Prostate gland (tissue), 2 donors: Measurements from ENCODE around the gene CAMK2N1.

Experiments used
- CTCF ChIP-seq, 4 experiments: fragments of 200-600 bp in 2 of 4; fragments of 450-650 bp in 2 of 4; sonication (generic) in 2 of 4; IDR thresholded peaks; 1 replicate in 3 of 4; 2 replicates in 1 of 4; pipeline ENCODE4 v1.5.1; 2016 to 2019; ENCODE audit warnings: antibody characterized with exemption in 4 of 4, mild to moderate bottlenecking in 2 of 4, moderate library complexity in 2 of 4
- POLR2A ChIP-seq: fragments of 450-650 bp; IDR thresholded peaks from one replicate; pipeline ENCODE4 v1.6.1; 2016; ENCODE audit warnings: antibody characterized with exemption, mild to moderate bottlenecking
- POLR2AphosphoS5 ChIP-seq: sonication (generic); formaldehyde crosslinking; IDR thresholded peaks from one replicate; pipeline ENCODE4 v1.6.1; 2017; ENCODE audit warnings: antibody characterized with exemption

- TF ChIP-seq CTCF (IDR thresholded peaks at IDR 0.05) (no peak), POLR2AphosphoS5 (no peak), POLR2A (no peak)
Observed at GRCh38 chr1:20465187-20465586, 20.8 kb downstream of the CAMK2N1 start.
